DMS153 treated with DMSO at 0.1 percent for 48 hours (cell line): Measurements from ENCODE around the gene JUNB.

Source experiments
- DNase-seq: peaks from one replicate; lab custom pipeline; 2025; ENCODE audit not compliant: unreplicated experiment; lab: John Stamatoyannopoulos, UW

Gene JUNB

GRCh38 chr19:12773571-12773970, 17.7 kb upstream of the JUNB start:
- DNase-seq: no peak

DNA sequence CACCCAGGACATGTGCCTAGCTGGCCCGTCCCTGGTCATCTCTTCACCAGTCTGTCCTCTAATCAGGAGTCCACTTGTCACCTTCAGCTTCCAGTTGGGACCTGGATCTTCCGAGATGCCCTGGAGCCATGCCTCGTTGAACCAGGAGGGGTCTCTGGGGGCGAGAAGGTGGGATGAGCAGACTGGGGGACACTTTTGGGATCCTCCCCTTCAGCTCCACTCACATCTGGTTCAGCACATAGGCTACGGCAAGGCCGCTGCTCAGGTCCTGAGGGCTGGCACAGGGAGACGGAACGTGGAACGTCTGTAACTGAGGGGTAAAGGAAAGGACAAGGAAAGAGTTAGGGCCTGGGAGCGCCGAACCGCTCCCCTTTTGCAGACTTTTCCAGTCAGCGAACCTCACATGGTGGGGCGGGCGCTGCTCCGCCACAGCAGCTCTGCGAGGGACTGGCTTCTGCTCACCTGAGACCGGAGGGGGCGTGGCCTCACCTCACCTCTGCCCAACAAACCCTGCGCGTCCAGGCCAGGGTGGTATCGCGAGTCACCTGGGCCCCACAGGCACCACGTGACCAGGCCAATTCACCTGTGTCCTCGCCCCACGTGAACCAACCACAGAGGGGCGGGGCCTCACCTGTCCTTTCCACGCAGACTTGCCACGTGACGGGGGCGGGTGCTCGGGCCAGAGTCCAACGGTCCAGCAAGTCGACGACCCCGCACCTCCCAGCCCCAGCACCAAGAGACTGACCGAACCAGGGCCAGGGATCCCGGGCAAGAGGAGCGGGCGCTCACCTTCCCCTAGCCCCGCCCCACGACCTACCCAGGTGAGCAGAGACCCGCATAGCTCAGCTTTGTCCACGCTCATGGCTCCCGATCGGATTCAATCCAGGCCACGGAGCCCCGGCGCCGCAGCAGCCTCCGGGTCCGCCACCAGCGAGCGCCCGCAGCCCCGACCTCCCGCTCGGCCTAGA, 16.4 kb upstream of the JUNB start, which contains the start of gene HOOK2:
TSS of gene HOOK2 (minus strand) at position 965 of the 968 bp plus-strand sequence. CDS start at position 862, 103 bp downstream.
- peak; percentile 86 for DNase-seq

- peak; percentile 68 for DNase-seq
Observed at GRCh38 chr19:12777217-12778016, 13.9 kb upstream of the JUNB start.

DNA sequence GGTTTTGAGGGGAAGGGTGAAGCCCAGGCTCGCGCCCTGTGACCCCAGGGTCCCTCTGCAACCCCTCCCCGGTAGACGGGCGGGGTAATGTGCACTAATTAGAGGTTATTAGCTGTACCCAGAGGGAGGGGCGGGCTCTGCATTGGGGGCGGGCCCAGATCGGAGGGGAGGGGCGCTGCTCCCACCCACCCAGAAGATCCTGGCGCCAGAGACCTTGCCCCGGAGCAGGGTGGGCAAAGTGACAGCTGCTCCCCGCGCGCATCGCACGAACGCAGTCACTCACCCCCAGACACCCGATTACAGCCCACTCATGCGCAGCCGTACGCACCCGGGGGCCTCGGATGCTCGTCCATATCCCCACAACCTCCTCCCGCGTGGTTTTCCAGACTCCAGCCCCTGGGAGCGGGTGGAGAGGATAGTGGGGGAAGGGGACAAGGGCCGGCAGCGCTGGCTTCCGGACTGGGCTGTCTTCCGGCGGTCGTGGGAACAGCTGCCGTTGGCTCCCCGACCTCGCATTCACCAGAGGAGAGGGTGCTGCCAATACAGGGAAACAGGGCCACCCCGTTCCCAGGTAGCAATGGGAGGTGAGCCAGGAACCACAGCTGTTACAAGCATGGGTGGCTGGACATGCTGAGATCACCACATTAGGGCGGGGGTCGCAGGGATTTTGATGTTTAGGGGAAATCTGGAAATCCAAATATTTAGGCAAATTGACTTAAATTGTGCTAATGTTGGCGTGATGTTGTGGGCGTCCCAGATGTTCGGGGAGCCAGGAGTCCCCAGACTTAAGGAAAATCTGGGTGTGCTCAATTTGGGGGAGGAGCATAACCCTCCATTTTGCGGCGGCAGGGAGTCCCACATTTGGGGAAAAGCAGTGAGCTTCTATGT, 13.0 kb upstream of the JUNB start:
- peak; percentile 68 for DNase-seq

- DNase-seq: no peak
Observed at GRCh38 chr19:12778905-12779161, 12.5 kb upstream of the JUNB start.

- no peak for DNase-seq
Observed at GRCh38 chr19:12779162-12779993, 11.9 kb upstream of the JUNB start.

GRCh38 chr19:12782174-12782423, 9.2 kb upstream of the JUNB start:
- DNase-seq: no peak

DNA sequence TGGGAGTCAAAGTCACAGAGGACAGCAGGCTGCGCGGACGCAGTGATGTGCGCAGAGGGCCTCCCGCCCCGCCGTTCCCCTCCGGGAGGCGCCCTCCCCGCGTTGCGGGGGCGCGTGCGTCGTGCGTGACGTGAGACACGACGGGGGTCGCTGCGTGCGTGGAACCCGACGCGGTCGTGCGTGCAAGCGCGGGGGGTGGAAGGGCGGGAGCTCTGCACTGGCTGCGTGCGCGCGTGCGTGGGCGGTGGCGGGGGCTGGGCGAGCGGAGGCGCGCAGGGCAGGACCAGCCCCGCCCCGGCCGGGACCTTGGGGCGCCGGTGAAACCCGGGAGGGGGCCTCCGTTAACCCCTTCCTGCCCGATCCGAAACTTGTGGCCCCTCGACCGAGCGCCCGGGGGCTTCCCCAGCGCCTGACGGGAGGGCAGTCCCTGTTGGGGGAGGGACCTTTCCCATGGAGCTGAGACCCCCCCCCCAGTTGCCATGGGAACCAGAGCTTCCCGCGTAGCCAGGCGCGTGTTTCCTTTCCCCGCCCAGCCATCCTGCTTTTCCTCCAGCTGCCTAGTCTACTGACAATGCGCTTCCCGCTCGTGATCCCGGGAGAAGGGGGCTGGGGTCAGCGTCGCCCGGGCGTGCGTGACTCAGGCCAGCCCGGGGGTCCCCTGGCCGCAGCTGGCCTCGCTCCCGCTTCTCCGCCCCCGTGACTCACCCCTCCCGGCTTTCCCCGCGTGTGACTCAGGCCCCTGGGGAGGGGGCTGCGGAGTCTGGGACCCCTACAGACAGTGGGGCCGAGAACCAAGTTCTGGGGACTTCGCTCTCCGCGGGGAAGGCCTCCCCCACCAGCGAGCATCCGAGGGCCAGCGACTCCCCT, 8.6 kb upstream of the JUNB start:
- DNase-seq: peak; percentile 37

DNA sequence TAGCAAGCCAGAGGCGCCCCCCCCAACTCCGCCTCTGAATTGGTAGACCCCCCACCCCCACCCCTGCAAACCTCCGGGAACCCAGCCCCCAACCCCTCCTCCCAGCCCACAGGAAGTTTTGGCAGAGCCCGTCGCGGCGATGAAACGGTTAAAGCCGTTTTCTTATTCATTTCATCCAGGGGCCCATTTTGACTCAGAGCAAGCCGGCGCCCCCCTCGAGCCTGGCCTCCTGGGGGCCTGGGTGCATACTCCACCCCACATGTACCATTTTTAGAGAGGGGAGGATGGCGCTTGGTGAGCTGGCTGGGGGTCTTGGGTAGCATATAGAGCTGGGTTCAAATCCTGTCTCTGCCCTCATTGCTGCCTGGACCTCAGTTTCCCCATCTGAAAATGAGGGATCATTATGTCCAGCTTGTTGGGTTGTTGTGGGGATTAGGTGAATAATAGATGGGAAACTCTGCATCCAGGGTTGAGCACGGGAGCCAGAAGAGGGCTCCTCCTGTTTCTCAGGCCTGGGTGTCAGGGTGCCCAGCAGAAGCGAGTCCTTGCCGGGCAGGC, 7.9 kb upstream of the JUNB start:
- no peak for DNase-seq

GRCh38 chr19:12783849-12784393, 7.4 kb upstream of the JUNB start:
- no peak for DNase-seq

GRCh38 chr19:12784394-12784870, 6.9 kb upstream of the JUNB start:
- DNase-seq: no peak

DNA sequence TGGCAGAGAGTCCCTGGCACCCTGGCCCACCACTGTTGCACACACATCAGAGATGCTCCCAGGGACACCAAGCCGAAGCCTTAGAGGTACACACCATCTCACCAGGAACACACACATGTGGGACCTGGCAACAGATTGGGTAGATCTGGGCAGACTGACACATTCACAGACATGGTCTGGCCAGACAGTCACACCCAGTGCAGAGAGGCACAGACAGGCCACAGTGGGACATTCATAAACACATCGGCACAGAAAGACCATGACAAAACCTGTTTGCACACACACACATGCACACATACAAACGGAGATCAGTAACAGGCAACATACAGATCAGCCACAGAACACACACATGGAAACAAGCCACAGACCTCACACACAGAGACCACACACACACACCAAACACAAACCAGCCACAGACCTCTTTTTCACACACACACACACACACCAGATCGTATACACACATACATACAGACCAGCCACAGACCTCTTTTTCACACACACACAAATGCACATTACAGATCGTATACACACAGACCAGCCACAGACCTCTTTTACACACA, 6.3 kb upstream of the JUNB start:
- DNase-seq: no peak

DNA sequence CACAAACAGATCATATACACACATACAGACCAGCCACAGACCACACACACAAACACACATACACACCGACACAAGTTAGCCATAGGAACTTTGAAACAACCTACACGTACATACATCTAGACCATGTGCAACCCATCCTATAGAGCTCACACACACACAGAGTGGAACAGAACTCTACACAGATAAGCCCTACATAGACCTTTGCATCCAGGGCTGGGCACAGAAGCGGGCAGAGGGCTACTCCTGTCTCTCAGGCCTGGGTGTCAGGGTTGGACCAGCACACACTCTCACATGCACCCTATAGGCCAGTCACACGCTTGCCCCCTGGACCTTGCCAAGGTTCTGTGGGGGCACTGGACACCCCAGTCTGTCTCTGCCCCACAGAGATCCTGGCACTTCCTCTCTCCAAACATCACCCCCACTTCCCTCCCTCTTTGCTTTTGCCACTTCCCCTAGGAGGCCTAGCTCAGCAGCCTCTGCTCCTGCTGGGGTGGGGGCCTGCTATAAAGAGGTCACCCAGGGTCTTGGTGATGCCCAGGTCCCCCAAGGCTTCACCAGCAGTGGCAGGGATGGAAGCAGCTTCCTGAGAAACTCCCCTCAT, 5.8 kb upstream of the JUNB start:
- no peak for DNase-seq

GRCh38 chr19:12786141-12786870, 5.0 kb upstream of the JUNB start:
- DNase-seq: no peak

DNA sequence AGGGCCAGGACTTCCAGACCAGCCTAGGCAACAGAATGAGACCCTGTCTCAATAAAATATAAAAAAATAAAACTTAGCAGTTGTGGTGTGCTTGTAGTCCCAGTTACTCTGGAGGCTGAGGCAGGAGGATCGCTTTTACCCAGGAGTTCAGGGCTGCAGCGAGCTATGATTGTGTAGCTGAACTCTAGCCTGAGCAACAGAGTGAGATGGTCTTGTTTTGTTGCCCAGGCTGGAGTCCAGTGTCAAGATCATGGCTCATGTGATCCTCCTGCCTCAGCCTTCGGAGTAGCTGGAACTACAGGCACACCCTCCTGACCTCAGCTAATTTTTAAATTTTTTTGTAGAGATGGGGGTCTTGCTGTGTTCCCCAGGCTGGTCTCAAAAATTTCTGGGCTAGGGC, 4.3 kb upstream of the JUNB start:
- DNase-seq: no peak

DNA sequence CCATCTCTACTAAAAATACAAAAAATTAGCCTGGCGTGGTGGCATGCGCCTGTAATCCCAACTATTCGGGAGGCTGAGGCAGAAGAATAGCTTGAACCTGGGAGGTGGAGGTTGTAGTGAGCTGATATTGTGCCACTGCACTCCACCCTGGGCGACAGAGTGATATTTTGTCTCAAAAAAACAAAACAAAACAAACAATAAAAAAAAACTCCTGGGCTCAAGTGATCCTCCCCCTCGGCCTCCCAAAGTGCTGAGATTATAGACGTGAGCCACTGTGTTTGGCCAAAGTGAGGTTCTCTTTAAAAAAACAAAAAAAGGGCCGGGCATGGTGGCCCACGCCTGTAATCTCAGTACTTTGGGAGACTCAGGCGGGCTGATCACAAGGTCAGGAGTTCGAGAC, 3.8 kb upstream of the JUNB start:
- no peak for DNase-seq

DNA sequence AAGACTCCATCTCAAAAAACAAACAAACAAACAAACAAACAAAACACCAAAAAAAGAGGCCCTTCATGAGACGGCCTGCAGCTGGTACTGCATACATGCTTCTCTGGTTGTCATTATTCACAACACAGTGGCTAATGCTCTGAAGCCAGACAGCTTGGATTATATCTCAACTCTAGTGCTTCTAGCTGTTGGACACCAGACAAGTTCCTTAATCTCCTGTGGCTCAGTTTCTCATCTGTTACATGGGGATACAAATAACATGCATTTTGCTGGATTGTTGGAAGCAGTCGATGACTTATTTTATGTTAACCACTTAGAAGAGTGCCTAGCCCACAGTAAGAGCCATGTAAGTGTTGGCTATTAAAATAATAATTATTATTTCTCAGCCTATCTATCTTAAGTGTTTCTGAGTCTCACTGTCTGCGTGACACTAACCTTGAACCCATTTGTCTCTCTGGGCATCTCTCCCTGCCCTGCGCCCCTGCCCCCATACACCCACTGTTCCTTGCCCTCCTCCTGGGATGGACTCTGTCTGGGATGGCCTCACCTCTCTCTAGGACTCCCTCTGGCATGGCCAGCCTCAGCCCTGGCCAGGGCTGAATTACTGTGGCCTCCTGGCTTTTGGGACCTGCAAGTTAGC, 3.1 kb upstream of the JUNB start:
- DNase-seq: no peak
